GM12878 (cell line): Measurements from ENCODE around the gene ANKRD6. TPM values are rescaled to one million over a fixed set of nuclear protein-coding genes. Genes with fewer than 3 reads are reported as not detected.

Experiments
- ATAC-seq: fragments of 200-7000 bp; cut with Tn5 transposase; 3 replicates; pipeline ENCODE4 v1.9.1; 2020; ENCODE audit warnings: mild to moderate bottlenecking, moderate library complexity
- BruUV-seq: library from RNA; stranded (reverse); fragments of 400-500 nt; replicated peaks from 2 replicates; lab custom pipeline; 2021; lab: Mats Ljungman, UMichigan
- CTCF ChIA-PET: fragments of 300-600 bp; sonication (Branson Sonifier 250); formaldehyde crosslinking; extraction: SDS; loops from one replicate; lab custom pipeline; 2021; ENCODE audit warnings: inconsistent platforms; lab: Yijun Ruan, JAX
- POLR2A ChIA-PET: fragments of 350-600 bp; formaldehyde crosslinking; extraction: SDS; loops from one replicate; lab custom pipeline; 2021; ENCODE audit warnings: inconsistent platforms; lab: Charles Lee
- RAD21 ChIA-PET: fragments of 300-600 bp; sonication (Branson Sonifier 250); formaldehyde crosslinking; loops from one replicate; lab custom pipeline; 2023; ENCODE audit warnings: antibody characterized with exemption; ENCODE audit not compliant: unreplicated experiment; lab: Charles Lee
- SMC1A ChIA-PET: fragments of 300-600 bp; sonication (Branson Sonifier 250); formaldehyde crosslinking; loops from one replicate; lab custom pipeline; 2023; ENCODE audit not compliant: unreplicated experiment, uncharacterized antibody; lab: Charles Lee
- DNase-seq: peaks from one replicate; pipeline ENCODE4 v3.0.0-alpha.2; 2011; ENCODE audit warnings: low read depth, low spot score
- FAIRE-seq: peaks from 3 replicates; lab custom pipeline; 2011; peaks lifted over from hg19 to GRCh38; lab: Jason Lieb, UNC
- H2AFZ ChIP-seq: 2 replicates; pipeline ENCODE4 v1.6.0; 2011; ENCODE audit warnings: low read depth, low read length, control low read depth; ENCODE audit not compliant: control insufficient read depth
- H3K27ac ChIP-seq: 2 replicates; pipeline ENCODE4 v1.5.1; 2011; ENCODE audit warnings: control low read depth; ENCODE audit not compliant: control insufficient read depth, insufficient read depth
- H3K27me3 ChIP-seq, 2 experiments: replicated peaks in 1 of 2; 2 replicates each; pipeline versions ENCODE4 v1.6.0 to v1.6.1; 2011; ENCODE audit warnings: low read length in 1 of 2; ENCODE audit not compliant: control insufficient read depth in 2 of 2, insufficient read depth in 2 of 2
- H3K36me3 ChIP-seq, 2 experiments: 2 replicates each; pipeline ENCODE4 v1.5.1; 2011; ENCODE audit warnings: low read length in 1 of 2; ENCODE audit not compliant: control insufficient read depth in 2 of 2, insufficient read depth in 2 of 2
- H3K4me1 ChIP-seq: 2 replicates; pipeline ENCODE4 v1.6.1; 2011; ENCODE audit warnings: mild to moderate bottlenecking, low read length, moderate library complexity, mixed read lengths; ENCODE audit not compliant: control insufficient read depth, insufficient read depth
- H3K4me2 ChIP-seq: 2 replicates; pipeline ENCODE4 v1.6.0; 2011; ENCODE audit warnings: control low read depth; ENCODE audit not compliant: control insufficient read depth, insufficient read depth
- H3K4me3 ChIP-seq: fragments of 200-600 bp; sonication (generic); 2 replicates; pipeline ENCODE4 v1.5.1; 2016
- H3K79me2 ChIP-seq: 2 replicates; pipeline ENCODE4 v1.6.0; 2011; ENCODE audit warnings: low read length; ENCODE audit not compliant: control insufficient read depth, insufficient read depth
- H3K9ac ChIP-seq: 2 replicates; pipeline ENCODE4 v1.8.0; 2011; ENCODE audit warnings: low read length, control low read depth, mixed read lengths; ENCODE audit not compliant: control insufficient read depth, insufficient read depth
- H3K9me3 ChIP-seq: replicated peaks from 3 replicates; pipeline ENCODE4 v1.5.1; 2011; ENCODE audit warnings: mild to moderate bottlenecking, low read length; ENCODE audit not compliant: control insufficient read depth, insufficient read depth
- H4K20me1 ChIP-seq: 2 replicates; pipeline ENCODE4 v1.6.0; 2011; ENCODE audit not compliant: control insufficient read depth, insufficient read depth
- ATF7 ChIP-seq: fragments of 450-650 bp; IDR thresholded peaks from 2 replicates; pipeline ENCODE4 v1.6.1; 2016; ENCODE audit warnings: low read depth, mild to moderate bottlenecking
- BHLHE40 ChIP-seq, 2 experiments: fragments of 450-650 bp in 1 of 2; IDR thresholded peaks; 2 replicates each; pipeline ENCODE4 v1.6.1; 2011 to 2017; ENCODE audit warnings: low read depth in 2 of 2, borderline replicate concordance in 1 of 2, improper control_type of control experiment in 1 of 2, low read length in 1 of 2, mild to moderate bottlenecking in 1 of 2
- CREM ChIP-seq: IDR thresholded peaks from 2 replicates; pipeline ENCODE4 v1.6.1; 2014; ENCODE audit warnings: antibody characterized with exemption, low read depth
- ETV6 ChIP-seq, 2 experiments: fragments of 450-650 bp in 1 of 2; IDR thresholded peaks in 1 of 2; conservative IDR thresholded peaks in 1 of 2; 2 replicates each; pipeline ENCODE4 v1.6.1; 2014; ENCODE audit warnings: antibody characterized with exemption in 1 of 2, borderline replicate concordance in 1 of 2, low read depth in 1 of 2, mild to moderate bottlenecking in 1 of 2, moderate library complexity in 1 of 2
- KDM1A ChIP-seq: fragments of 200-600 bp; sonication (generic); IDR thresholded peaks from 2 replicates; pipeline ENCODE4 v1.6.1; 2016; ENCODE audit warnings: borderline replicate concordance
- MEF2B ChIP-seq: fragments of 450-650 bp; IDR thresholded peaks from 2 replicates; pipeline ENCODE4 v1.6.1; 2018; ENCODE audit warnings: mild to moderate bottlenecking, moderate library complexity; ENCODE audit not compliant: partially characterized antibody, poor library complexity, severe bottlenecking
- MTA3 ChIP-seq: IDR thresholded peaks from 2 replicates; pipeline ENCODE4 v1.6.1; 2012; ENCODE audit warnings: low read length, inconsistent platforms, borderline replicate concordance
- NFYB ChIP-seq: IDR thresholded peaks from 2 replicates; pipeline ENCODE4 v1.6.1; 2011; ENCODE audit warnings: low read depth, mild to moderate bottlenecking, low read length, improper control_type of control experiment, moderate library complexity; ENCODE audit not compliant: insufficient read depth
- NR2C1 ChIP-seq: fragments of 450-650 bp; IDR thresholded peaks from 2 replicates; pipeline ENCODE4 v1.6.1; 2017; ENCODE audit warnings: antibody characterized with exemption, mild to moderate bottlenecking, moderate library complexity
- POLR2AphosphoS2 ChIP-seq: IDR thresholded peaks from 2 replicates; pipeline ENCODE4 v1.6.1; 2011; ENCODE audit warnings: low read depth, mild to moderate bottlenecking, low read length, improper control_type of control experiment, moderate library complexity
- SPI1 ChIP-seq: IDR thresholded peaks from 2 replicates; pipeline ENCODE4 v1.6.1; 2011; ENCODE audit warnings: low read depth, mild to moderate bottlenecking, low read length, moderate library complexity, borderline replicate concordance; ENCODE audit not compliant: insufficient read depth
- SREBF2 ChIP-seq: IDR thresholded peaks from 2 replicates; pipeline ENCODE4 v1.6.1; 2012; ENCODE audit warnings: mild to moderate bottlenecking, low read length
- SRF ChIP-seq, 2 experiments: IDR thresholded peaks; 2 replicates each; pipeline ENCODE4 v1.6.1; 2011; ENCODE audit warnings: low read depth in 2 of 2, low read length in 2 of 2, mild to moderate bottlenecking in 1 of 2, moderate library complexity in 1 of 2
- TAF1 ChIP-seq: IDR thresholded peaks from 2 replicates; pipeline ENCODE4 v1.6.1; 2011; ENCODE audit warnings: mild to moderate bottlenecking, low read depth, low read length, borderline replicate concordance
- WGBS: methylation state at CpG from one replicate; pipeline ENCODE4 v1.1.6; 2016; ENCODE audit warnings: low lambda C conversion rate; ENCODE audit not compliant: insufficient replicate concordance, insufficient coverage; ENCODE audit errors: missing lambda C conversion rate; 5-methylcytosine and 5-hydroxymethylcytosine counted together
- in situ Hi-C: fragments of 300-500 bp; cut with MboI; formaldehyde crosslinking; loops from 9 replicates; pipeline ENCODE4 v1.14.3; 2018; ENCODE audit warnings: mixed read lengths
- intact Hi-C: fragments of 100-400 bp; cut with micrococcal nuclease; formaldehyde crosslinking; loops from one replicate; pipeline ENCODE4 v1.14.2; 2022; ENCODE audit not compliant: unreplicated experiment
- polyA plus RNA-seq, 11 experiments: library from polyadenylated mRNA; depleted of rRNA in 4 of 11; unstranded in 6 of 11; stranded (reverse) in 5 of 11; fragments of >200 nt; fragmentation: Nextera tagmentation in 4 of 11; fragmentation: Illumina TruSeq in 1 of 11; extraction: Ambion mirVana in 4 of 11; extraction: Trizol in 1 of 11; gene quantifications; 1 replicate in 1 of 11; 2 replicates in 10 of 11; pipeline versions ENCODE4 v1.2.1 to v1.2.3, GENCODE V29; 2011 to 2016; ENCODE audit warnings: inconsistent platforms in 2 of 11, missing spikeins in 2 of 11, low read depth in 1 of 11
- total RNA-seq, 4 experiments: library from RNA; depleted of rRNA in 3 of 4; stranded (reverse); fragments of >200 nt in 3 of 4; fragmentation: Illumina TruSeq in 1 of 4; extraction: Trizol in 1 of 4; gene quantifications; 2 replicates each; pipeline versions ENCODE4 v1.2.1 to v1.2.3, GENCODE V29; 2013 to 2021
- TF ChIP-seq, protein P1 (sequence below): fragments of 450-650 bp; IDR thresholded peaks from 2 replicates; pipeline ENCODE4 v1.6.1; 2017; ENCODE audit warnings: mild to moderate bottlenecking, moderate library complexity
- TF ChIP-seq, protein P2 (sequence below): fragments of 150-350 bp; IDR thresholded peaks from 2 replicates; pipeline ENCODE4 v1.6.1; 2014; ENCODE audit warnings: mild to moderate bottlenecking, low read depth, low read length
- TF ChIP-seq, protein P3 (sequence below): IDR thresholded peaks from 2 replicates; pipeline ENCODE4 v1.6.1; 2011; ENCODE audit warnings: borderline replicate concordance, low read depth, mild to moderate bottlenecking, moderate library complexity, low read length; ENCODE audit not compliant: insufficient read depth, poor library complexity, severe bottlenecking

Gene ANKRD6
- total and polyA plus RNA-seq, 10 of the 15 experiments (the other 5 are each of a cell fraction or from before 2014, with no cell fraction given) = 0.03 to 0.90 (median 0.38) TPM

DNA sequence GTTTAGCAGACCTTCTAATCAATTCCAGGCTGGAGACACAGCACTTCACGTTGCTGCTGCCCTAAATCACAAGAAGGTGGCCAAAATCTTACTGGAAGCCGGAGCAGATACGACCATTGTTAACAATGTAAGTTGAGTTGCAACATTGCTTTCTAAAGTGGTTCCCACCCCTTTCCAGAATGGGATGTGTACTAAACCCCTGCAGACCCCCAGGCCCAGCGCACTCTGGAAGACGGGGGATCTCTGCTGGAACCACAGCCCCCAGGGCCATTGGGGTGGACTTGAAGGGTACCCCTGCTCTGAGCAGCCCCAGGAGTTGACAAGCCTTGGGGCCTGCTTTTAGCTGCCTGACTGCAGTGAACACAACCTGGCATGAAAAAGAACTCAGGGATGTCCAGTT is 183.6 kb downstream of the ANKRD6 start:
- Histone ChIP-seq H3K27me3 (no peaks in the 10 kb centered on the region), H3K4me3 (no peak overlapping the region), H3K9me3 (no peaks in the 10 kb centered on the region), H4K20me1 (no peaks in the 10 kb centered on the region), H3K4me1 (no peaks in the 10 kb centered on the region), H2AFZ (no peak overlapping the region), H3K4me2 (no peak overlapping the region)
- ATAC-seq (no peak), DNase-seq (no peak)
- ChIA-PET CTCF (no interaction called here), SMC1A (no interaction called here), POLR2A (no interaction called here), RAD21 (no interaction called here)
- intact Hi-C loops = no loop called here
- in situ Hi-C loops = no loop called here
- no peak for TF ChIP-seq CREM
- TF ChIP-seq KDM1A = no peak
- no peak for TF ChIP-seq NFYB
- TF ChIP-seq TAF1 = no peak
- no peak for TF ChIP-seq SREBF2
- TF ChIP-seq, protein P1, sequence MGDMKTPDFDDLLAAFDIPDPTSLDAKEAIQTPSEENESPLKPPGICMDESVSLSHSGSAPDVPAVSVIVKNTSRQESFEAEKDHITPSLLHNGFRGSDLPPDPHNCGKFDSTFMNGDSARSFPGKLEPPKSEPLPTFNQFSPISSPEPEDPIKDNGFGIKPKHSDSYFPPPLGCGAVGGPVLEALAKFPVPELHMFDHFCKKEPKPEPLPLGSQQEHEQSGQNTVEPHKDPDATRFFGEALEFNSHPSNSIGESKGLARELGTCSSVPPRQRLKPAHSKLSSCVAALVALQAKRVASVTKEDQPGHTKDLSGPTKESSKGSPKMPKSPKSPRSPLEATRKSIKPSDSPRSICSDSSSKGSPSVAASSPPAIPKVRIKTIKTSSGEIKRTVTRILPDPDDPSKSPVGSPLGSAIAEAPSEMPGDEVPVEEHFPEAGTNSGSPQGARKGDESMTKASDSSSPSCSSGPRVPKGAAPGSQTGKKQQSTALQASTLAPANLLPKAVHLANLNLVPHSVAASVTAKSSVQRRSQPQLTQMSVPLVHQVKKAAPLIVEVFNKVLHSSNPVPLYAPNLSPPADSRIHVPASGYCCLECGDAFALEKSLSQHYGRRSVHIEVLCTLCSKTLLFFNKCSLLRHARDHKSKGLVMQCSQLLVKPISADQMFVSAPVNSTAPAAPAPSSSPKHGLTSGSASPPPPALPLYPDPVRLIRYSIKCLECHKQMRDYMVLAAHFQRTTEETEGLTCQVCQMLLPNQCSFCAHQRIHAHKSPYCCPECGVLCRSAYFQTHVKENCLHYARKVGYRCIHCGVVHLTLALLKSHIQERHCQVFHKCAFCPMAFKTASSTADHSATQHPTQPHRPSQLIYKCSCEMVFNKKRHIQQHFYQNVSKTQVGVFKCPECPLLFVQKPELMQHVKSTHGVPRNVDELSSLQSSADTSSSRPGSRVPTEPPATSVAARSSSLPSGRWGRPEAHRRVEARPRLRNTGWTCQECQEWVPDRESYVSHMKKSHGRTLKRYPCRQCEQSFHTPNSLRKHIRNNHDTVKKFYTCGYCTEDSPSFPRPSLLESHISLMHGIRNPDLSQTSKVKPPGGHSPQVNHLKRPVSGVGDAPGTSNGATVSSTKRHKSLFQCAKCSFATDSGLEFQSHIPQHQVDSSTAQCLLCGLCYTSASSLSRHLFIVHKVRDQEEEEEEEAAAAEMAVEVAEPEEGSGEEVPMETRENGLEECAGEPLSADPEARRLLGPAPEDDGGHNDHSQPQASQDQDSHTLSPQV = no peak
- TF ChIP-seq MTA3 = no peak
- TF ChIP-seq ATF7 = no peak
- TF ChIP-seq, protein P2, sequence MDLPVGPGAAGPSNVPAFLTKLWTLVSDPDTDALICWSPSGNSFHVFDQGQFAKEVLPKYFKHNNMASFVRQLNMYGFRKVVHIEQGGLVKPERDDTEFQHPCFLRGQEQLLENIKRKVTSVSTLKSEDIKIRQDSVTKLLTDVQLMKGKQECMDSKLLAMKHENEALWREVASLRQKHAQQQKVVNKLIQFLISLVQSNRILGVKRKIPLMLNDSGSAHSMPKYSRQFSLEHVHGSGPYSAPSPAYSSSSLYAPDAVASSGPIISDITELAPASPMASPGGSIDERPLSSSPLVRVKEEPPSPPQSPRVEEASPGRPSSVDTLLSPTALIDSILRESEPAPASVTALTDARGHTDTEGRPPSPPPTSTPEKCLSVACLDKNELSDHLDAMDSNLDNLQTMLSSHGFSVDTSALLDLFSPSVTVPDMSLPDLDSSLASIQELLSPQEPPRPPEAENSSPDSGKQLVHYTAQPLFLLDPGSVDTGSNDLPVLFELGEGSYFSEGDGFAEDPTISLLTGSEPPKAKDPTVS = no peak
- TF ChIP-seq SRF (IDR thresholded peaks at IDR 0.05; ENCODE audit: low read depth in 2 of 2, low read length in 2 of 2) = no peak
- no peak for TF ChIP-seq ETV6 (conservative IDR thresholded peaks at IDR 0.05 in 1 of 2, IDR thresholded peaks at IDR 0.05 in 1 of 2; ENCODE audit: borderline replicate concordance in 1 of 2, low read depth in 1 of 2)
- TF ChIP-seq, protein P3, sequence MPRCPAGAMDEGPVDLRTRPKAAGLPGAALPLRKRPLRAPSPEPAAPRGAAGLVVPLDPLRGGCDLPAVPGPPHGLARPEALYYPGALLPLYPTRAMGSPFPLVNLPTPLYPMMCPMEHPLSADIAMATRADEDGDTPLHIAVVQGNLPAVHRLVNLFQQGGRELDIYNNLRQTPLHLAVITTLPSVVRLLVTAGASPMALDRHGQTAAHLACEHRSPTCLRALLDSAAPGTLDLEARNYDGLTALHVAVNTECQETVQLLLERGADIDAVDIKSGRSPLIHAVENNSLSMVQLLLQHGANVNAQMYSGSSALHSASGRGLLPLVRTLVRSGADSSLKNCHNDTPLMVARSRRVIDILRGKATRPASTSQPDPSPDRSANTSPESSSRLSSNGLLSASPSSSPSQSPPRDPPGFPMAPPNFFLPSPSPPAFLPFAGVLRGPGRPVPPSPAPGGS = no peak
- no peak for TF ChIP-seq POLR2AphosphoS2
- no peak for TF ChIP-seq SPI1
- TF ChIP-seq NR2C1 = no peak
- no peak for TF ChIP-seq MEF2B
- TF ChIP-seq BHLHE40 (IDR thresholded peaks at IDR 0.05; ENCODE audit: borderline replicate concordance in 1 of 2, low read depth in 2 of 2, low read length in 1 of 2) = no peak
- TF ChIP-seq, all 136 proteins: peak for 0
- Histone ChIP-seq H3K27ac (no peak overlapping the region), H3K36me3 (no peaks in the 10 kb centered on the region), H3K9ac (no peak overlapping the region), H3K79me2 (no peaks in the 10 kb centered on the region)
- no peak for FAIRE-seq
- 85% methylated on average over 5 of the region's 5 CpGs for WGBS
- BruUV-seq = no TSS peak
